Neural cell (in vitro differentiated cells): ENCODE data around the gene USH1C. TPM values are rescaled to one million over a fixed set of nuclear protein-coding genes. Genes with fewer than 3 reads are reported as not detected.

Experiments used
- H2AFZ ChIP-seq: fragments of 200-600, 300-800 bp; sonication (generic), shearing (Covaris generic); 2 replicates; pipeline ENCODE4 v1.6.0; 2014; ENCODE audit warnings: low read depth, mild to moderate bottlenecking, antibody characterized with exemption, low read length, moderate library complexity
- H3F3A ChIP-seq: fragments of 200-600 bp; shearing (Covaris generic); 2 replicates; pipeline ENCODE4 v1.6.1; 2016; ENCODE audit warnings: mild to moderate bottlenecking, moderate library complexity, mixed read lengths, antibody characterized with exemption, low read length; ENCODE audit not compliant: insufficient read depth, poor library complexity, severe bottlenecking
- H3K27ac ChIP-seq: fragments of 200-600, 300-800 bp; sonication (generic), shearing (Covaris generic); 2 replicates; pipeline ENCODE4 v1.5.1; 2014; ENCODE audit warnings: mild to moderate bottlenecking, low read length, moderate library complexity
- H3K27me3 ChIP-seq: fragments of 300-800, 200-600 bp; sonication (generic), shearing (Covaris generic); 2 replicates; pipeline ENCODE4 v1.6.0; 2014; ENCODE audit warnings: mild to moderate bottlenecking, low read depth, low read length, moderate library complexity; ENCODE audit not compliant: insufficient read depth
- H3K36me3 ChIP-seq: fragments of 300-800, 200-600 bp; sonication (generic), shearing (Covaris generic); 2 replicates; pipeline ENCODE4 v1.5.1; 2014; ENCODE audit warnings: mild to moderate bottlenecking, antibody characterized with exemption, low read length, moderate library complexity; ENCODE audit not compliant: insufficient read depth
- H3K4me2 ChIP-seq: fragments of 300-800, 200-600 bp; sonication (generic), shearing (Covaris generic); 2 replicates; pipeline ENCODE4 v1.6.0; 2014; ENCODE audit warnings: mild to moderate bottlenecking, low read length
- H3K4me3 ChIP-seq: fragments of 300-800, 200-600 bp; sonication (generic), shearing (Covaris generic); 2 replicates; pipeline ENCODE4 v1.5.1; 2014; ENCODE audit warnings: mild to moderate bottlenecking, low read length, moderate library complexity
- H3K79me2 ChIP-seq: fragments of 200-600 bp; shearing (Covaris generic); replicated peaks from 2 replicates; pipeline ENCODE4 v1.6.0; 2014; ENCODE audit warnings: mild to moderate bottlenecking, low read length, moderate library complexity; ENCODE audit not compliant: insufficient read depth
- H3K9ac ChIP-seq: fragments of 300-800, 200-600 bp; sonication (generic), shearing (Covaris generic); 2 replicates; pipeline ENCODE4 v1.6.1; 2016; ENCODE audit warnings: mild to moderate bottlenecking, low read length, mixed read lengths
- H3K9me2 ChIP-seq: fragments of 200-600 bp; shearing (Covaris generic); 2 replicates; pipeline ENCODE4 v1.6.1; 2016; ENCODE audit warnings: mild to moderate bottlenecking, low read length, mixed read lengths; ENCODE audit not compliant: insufficient read depth
- H3K9me3 ChIP-seq: fragments of 200-600, 300-800 bp; sonication (generic), shearing (Covaris generic); 2 replicates; pipeline ENCODE4 v1.6.1; 2016; ENCODE audit warnings: mild to moderate bottlenecking, mixed run types, low read length, moderate library complexity, mixed read lengths
- H4K20me1 ChIP-seq: fragments of 200-600 bp; shearing (Covaris generic); 2 replicates; pipeline ENCODE4 v1.6.1; 2016; ENCODE audit warnings: mild to moderate bottlenecking, mixed run types; ENCODE audit not compliant: insufficient read depth
- EP300 ChIP-seq: fragments of 450-650 bp; conservative IDR thresholded peaks from 2 replicates; pipeline ENCODE4 v1.6.1; 2014; ENCODE audit warnings: antibody characterized with exemption, mild to moderate bottlenecking, moderate library complexity; ENCODE audit not compliant: poor library complexity, severe bottlenecking
- EZH2 ChIP-seq: fragments of 200-600, 300-800 bp; shearing (Covaris generic), sonication (generic); IDR thresholded peaks from 2 replicates; pipeline ENCODE4 v1.6.1; 2014; ENCODE audit warnings: antibody characterized with exemption, low read length, borderline replicate concordance, mild to moderate bottlenecking; ENCODE audit not compliant: insufficient read depth, poor library complexity, severe bottlenecking
- MXI1 ChIP-seq: fragments of 450-650 bp; conservative IDR thresholded peaks from 2 replicates; pipeline ENCODE4 v1.6.1; 2014; ENCODE audit warnings: antibody characterized with exemption, mild to moderate bottlenecking; ENCODE audit not compliant: poor library complexity, severe bottlenecking
- POLR2AphosphoS5 ChIP-seq: IDR thresholded peaks from 2 replicates; pipeline ENCODE4 v1.6.1; 2012
- RAD21 ChIP-seq: fragments of 450-650 bp; conservative IDR thresholded peaks from 2 replicates; pipeline ENCODE4 v1.6.1; 2014; ENCODE audit warnings: antibody characterized with exemption, mild to moderate bottlenecking, moderate library complexity
- SMC3 ChIP-seq: fragments of 450-650 bp; conservative IDR thresholded peaks from 2 replicates; pipeline ENCODE4 v1.6.1; 2014; ENCODE audit warnings: antibody characterized with exemption, mild to moderate bottlenecking, moderate library complexity; ENCODE audit not compliant: poor library complexity
- TAF1 ChIP-seq: IDR thresholded peaks from 2 replicates; pipeline ENCODE4 v1.6.1; 2012; ENCODE audit warnings: low read depth
- polyA plus RNA-seq: library from polyadenylated mRNA; depleted of rRNA; stranded (reverse); fragments of >200 nt; gene quantifications from 2 replicates; pipeline ENCODE4 v1.2.3, GENCODE V29; 2014
- TF ChIP-seq, protein P1 (sequence below): IDR thresholded peaks from 2 replicates; pipeline ENCODE4 v1.6.1; 2012; ENCODE audit warnings: borderline replicate concordance
- TF ChIP-seq, protein P2 (sequence below): fragments of 450-650 bp; IDR thresholded peaks from 2 replicates; pipeline ENCODE4 v1.5.1; 2014; ENCODE audit warnings: antibody characterized with exemption, mild to moderate bottlenecking, moderate library complexity; ENCODE audit not compliant: poor library complexity, severe bottlenecking

Gene USH1C
- polyA plus RNA-seq, 1 donor from 2014 or later, result 0.67 TPM

DNA sequence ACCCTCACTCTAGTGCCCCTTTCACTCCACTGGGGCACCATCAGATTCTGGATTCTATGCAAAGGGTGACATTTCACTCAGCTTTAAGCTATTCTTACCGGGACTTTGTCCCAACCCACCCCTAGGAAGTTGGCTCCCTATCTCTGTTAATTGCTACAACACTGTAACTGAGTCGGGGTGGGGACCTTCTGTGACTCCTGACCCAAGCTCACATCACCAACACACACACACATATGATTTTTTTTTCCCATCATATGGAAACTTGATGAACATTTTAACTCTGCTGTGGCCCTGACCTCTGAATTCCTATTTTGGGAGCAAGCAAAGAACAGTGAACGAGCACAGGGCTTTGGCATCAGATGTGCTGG, 16.6 kb downstream of the USH1C start:
- Histone ChIP-seq H3K27ac (no peak overlapping the region), H3F3A (no peaks in the 10 kb centered on the region), H3K79me2 (no peaks in the 10 kb centered on the region), H3K4me3 (no peak overlapping the region), H2AFZ (no peak overlapping the region), H3K9me3 (no peaks in the 10 kb centered on the region), H3K36me3 (no peaks in the 10 kb centered on the region), H4K20me1 (no peaks in the 10 kb centered on the region), H3K27me3 (no peaks in the 10 kb centered on the region), H3K9ac (no peak overlapping the region), H3K9me2 (no peaks in the 10 kb centered on the region), H3K4me2 (no peak overlapping the region)
- no peak for TF ChIP-seq POLR2AphosphoS5
- no peak for TF ChIP-seq RAD21
- TF ChIP-seq EZH2, result no peak
- TF ChIP-seq, protein P1, sequence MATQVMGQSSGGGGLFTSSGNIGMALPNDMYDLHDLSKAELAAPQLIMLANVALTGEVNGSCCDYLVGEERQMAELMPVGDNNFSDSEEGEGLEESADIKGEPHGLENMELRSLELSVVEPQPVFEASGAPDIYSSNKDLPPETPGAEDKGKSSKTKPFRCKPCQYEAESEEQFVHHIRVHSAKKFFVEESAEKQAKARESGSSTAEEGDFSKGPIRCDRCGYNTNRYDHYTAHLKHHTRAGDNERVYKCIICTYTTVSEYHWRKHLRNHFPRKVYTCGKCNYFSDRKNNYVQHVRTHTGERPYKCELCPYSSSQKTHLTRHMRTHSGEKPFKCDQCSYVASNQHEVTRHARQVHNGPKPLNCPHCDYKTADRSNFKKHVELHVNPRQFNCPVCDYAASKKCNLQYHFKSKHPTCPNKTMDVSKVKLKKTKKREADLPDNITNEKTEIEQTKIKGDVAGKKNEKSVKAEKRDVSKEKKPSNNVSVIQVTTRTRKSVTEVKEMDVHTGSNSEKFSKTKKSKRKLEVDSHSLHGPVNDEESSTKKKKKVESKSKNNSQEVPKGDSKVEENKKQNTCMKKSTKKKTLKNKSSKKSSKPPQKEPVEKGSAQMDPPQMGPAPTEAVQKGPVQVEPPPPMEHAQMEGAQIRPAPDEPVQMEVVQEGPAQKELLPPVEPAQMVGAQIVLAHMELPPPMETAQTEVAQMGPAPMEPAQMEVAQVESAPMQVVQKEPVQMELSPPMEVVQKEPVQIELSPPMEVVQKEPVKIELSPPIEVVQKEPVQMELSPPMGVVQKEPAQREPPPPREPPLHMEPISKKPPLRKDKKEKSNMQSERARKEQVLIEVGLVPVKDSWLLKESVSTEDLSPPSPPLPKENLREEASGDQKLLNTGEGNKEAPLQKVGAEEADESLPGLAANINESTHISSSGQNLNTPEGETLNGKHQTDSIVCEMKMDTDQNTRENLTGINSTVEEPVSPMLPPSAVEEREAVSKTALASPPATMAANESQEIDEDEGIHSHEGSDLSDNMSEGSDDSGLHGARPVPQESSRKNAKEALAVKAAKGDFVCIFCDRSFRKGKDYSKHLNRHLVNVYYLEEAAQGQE, result no peak
- no peak for TF ChIP-seq MXI1
- TF ChIP-seq, protein P2, sequence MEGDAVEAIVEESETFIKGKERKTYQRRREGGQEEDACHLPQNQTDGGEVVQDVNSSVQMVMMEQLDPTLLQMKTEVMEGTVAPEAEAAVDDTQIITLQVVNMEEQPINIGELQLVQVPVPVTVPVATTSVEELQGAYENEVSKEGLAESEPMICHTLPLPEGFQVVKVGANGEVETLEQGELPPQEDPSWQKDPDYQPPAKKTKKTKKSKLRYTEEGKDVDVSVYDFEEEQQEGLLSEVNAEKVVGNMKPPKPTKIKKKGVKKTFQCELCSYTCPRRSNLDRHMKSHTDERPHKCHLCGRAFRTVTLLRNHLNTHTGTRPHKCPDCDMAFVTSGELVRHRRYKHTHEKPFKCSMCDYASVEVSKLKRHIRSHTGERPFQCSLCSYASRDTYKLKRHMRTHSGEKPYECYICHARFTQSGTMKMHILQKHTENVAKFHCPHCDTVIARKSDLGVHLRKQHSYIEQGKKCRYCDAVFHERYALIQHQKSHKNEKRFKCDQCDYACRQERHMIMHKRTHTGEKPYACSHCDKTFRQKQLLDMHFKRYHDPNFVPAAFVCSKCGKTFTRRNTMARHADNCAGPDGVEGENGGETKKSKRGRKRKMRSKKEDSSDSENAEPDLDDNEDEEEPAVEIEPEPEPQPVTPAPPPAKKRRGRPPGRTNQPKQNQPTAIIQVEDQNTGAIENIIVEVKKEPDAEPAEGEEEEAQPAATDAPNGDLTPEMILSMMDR, result no peak
- TF ChIP-seq TAF1, result no peak
- no peak for TF ChIP-seq EP300
- TF ChIP-seq SMC3, result no peak

DNA sequence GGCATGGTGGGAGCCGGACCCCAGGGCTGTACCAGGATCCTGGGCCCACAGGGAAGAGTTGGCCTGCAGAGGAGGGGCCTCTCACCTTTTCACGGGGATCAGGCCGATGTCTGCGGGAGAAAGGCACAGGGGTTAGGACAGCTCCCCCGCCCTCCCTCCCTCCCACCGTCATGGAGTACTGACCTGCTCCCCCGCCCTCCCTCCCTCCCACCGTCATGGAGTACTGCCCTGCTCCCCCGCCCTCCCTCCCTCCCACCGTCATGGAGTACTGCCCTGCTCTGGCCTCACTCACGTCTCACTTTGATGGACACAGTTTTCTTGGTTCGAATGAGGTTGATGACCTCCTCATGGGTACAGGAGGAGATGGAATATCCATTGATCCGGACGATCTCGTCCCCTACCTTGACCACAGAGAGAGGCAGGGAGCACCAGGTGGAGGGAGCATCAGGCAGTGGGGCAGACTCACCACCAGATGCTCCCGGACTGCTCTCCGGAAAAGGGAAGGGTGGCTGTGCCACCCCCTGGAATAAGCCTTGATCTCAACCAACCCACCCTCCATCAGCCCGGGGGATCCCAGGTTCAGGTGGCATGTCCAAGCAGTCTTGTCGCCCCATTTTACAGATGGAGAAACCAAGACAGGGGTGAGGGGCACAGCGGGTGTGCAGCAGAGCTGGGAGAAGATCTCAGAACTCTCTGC, 17.1 kb downstream of the USH1C start:
- H3K9ac ChIP-seq, result no peak overlapping the region
- TF ChIP-seq EZH2, result no peak
- no peak for TF ChIP-seq SMC3
- TF ChIP-seq TAF1, result no peak
- TF ChIP-seq, protein P1, result no peak
- TF ChIP-seq, protein P2, result no peak
- TF ChIP-seq POLR2AphosphoS5, result no peak
- no peak for TF ChIP-seq MXI1
- TF ChIP-seq RAD21, result no peak
- H3F3A ChIP-seq, result no peaks in the 10 kb centered on the region
- no peak overlapping the region for H2AFZ ChIP-seq
- H3K9me3 ChIP-seq, result no peaks in the 10 kb centered on the region
- H3K4me2 ChIP-seq, result no peak overlapping the region
- no peak overlapping the region for H3K4me3 ChIP-seq
- H3K79me2 ChIP-seq, result no peaks in the 10 kb centered on the region
- H4K20me1 ChIP-seq, result no peaks in the 10 kb centered on the region
- no peak overlapping the region for H3K27ac ChIP-seq
- no peaks in the 10 kb centered on the region for H3K36me3 ChIP-seq
- no peaks in the 10 kb centered on the region for H3K9me2 ChIP-seq
- no peaks in the 10 kb centered on the region for H3K27me3 ChIP-seq
